Measurements from ENCODE around the gene RTP2.
"Not testable (repeated sequence)": the region's sequence is repeated elsewhere in the genome, so short reads cannot be mapped to it uniquely, and the experiment has no call there.

RTP2 gene

GRCh38 chr3:187709155-187709554 is 6.8 kb upstream of the RTP2 start:
- no peak for DNase-seq

DNA sequence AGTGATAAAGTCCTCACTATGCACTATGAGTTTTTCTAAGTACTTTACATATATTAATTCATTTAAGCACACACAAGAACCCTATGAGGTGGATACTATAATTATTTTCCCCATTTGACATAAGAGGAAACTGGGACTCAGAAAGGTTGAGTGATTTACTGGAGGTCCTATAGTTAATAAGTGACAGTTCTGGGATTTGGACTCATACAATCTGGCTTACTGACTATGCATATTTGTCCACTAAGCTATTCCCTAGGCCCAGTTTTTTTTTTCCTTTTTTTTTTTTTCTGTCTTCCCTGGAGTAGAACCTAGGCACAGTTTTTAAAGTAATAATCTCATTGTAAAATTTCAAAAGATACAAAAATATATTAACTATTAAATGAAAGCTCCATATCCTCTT is 6.3 kb upstream of the RTP2 start:
- DNase-seq, result no peak

- no peak for DNase-seq
Measured at GRCh38 chr3:187706971-187707370, 4.6 kb upstream of the RTP2 start.

GRCh38 chr3:187705164-187705563 is 2.8 kb upstream of the RTP2 start:
- DNase-seq, result no peak

GRCh38 chr3:187700249-187700648 is 2.1 kb downstream of the RTP2 start:
- no peak for DNase-seq

GRCh38 chr3:187698499-187699399 is 3.6 kb downstream of the RTP2 start:
- no peak for DNase-seq

- no peak for DNase-seq
Measured at GRCh38 chr3:187696021-187696420, 6.3 kb downstream of the RTP2 start.

DNA sequence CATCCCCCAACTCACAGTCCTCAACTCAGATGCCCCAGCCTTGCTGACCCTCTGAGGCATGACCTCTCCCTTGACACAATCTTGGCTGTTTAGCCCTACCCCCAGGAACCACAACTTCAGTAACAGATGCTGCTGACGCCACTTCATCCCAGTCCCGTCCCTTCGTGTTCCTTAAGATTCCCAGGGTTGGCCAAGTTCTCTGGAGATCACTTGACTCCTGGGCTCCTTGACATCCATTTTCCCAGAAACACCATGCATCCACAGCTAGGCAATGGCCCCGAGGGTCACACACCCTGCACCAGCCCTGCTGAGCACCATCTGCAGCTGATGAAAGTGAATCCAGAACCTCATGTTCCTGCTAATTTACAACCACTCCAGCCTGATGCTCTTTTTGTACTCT is 6.9 kb downstream of the RTP2 start:
- no peak for DNase-seq

DNA sequence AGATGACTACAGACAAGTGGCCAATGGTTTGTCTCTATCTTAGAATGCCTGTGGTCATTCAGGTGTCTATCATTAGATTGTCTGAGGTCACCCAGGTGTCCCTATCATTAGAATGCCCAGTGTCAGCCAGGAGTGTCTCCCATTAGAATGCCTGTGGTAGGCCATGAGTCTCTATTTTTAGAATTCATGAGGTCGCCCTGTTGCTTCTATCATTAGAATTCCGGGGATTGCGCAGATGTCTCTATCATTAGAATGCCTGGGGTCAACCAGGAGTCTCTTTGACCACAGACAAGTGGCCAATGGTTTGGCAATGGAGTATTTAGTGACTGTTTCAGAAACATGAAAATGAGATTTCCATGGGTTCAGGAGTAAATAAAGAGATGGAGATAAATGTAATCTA is 7.6 kb downstream of the RTP2 start:
- DNase-seq, result no peak

DNA sequence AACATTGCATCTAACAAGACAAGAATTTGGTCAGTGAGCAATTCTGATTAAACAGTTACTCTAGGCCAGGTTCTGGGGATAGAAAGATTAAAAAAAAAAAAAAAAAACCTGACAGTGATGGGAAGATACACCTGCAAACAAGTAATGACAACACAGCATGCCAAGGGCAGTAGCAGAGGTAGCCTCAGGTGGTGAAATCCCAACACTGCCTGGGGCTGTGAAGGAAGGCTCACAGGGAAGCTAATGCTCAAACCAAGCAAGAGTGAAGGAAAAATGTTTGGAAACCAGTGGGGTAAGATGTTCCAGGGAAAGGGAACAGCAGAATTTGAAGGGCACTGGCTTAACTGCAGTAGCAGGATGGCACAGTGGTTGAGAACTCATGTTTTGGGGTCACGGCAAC is 8.9 kb downstream of the RTP2 start:
- no peak for DNase-seq

DNA sequence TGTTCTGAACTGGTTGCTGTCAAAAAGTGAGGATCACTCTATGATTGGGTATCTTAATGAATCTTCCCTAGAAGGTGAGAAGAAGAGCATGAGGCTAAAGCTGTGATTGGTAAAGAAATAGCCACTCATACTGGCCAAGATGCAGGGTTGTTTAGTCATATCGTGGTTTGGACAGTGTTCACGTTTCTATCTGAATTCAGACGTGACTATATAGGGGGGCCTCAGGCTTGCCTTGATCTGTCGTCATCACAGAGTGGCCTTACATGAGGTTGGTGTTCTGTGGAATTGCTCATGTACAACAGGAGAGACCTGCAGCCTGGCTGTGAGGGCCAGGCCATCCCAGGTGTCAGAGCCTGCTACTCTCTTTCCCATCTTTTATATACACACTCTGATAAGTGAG is 12.4 kb downstream of the RTP2 start:
- DNase-seq, result no peak

GRCh38 chr3:187686621-187687273 is 15.6 kb downstream of the RTP2 start:
- DNase-seq, result no peak

- no peak for DNase-seq
Measured at GRCh38 chr3:187685948-187686347, 16.4 kb downstream of the RTP2 start.

DNA sequence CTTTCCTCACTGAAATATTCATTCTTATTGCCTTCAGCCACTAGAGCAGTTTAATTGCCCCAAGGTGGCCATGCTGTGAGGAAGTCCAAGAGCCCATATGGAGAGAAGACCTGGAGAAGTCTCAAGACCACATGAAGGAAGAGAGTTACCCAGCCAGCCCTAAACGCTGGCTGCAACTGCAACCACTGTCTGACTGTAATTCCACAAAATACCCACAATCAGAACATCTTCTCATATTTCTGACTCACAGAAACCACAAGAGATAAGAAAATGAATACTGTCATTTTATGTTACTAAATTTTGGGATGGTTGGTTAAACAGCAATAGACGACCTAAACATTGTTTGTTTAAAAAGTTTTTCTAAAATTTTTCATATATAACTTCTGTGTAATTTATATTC is 17.5 kb downstream of the RTP2 start:
- no peak for DNase-seq

GRCh38 chr3:187684444-187684843 is 17.9 kb downstream of the RTP2 start:
- no peak for DNase-seq

GRCh38 chr3:187681756-187682155 is 20.6 kb downstream of the RTP2 start:
- DNase-seq, result not testable (repeated sequence)

DNA sequence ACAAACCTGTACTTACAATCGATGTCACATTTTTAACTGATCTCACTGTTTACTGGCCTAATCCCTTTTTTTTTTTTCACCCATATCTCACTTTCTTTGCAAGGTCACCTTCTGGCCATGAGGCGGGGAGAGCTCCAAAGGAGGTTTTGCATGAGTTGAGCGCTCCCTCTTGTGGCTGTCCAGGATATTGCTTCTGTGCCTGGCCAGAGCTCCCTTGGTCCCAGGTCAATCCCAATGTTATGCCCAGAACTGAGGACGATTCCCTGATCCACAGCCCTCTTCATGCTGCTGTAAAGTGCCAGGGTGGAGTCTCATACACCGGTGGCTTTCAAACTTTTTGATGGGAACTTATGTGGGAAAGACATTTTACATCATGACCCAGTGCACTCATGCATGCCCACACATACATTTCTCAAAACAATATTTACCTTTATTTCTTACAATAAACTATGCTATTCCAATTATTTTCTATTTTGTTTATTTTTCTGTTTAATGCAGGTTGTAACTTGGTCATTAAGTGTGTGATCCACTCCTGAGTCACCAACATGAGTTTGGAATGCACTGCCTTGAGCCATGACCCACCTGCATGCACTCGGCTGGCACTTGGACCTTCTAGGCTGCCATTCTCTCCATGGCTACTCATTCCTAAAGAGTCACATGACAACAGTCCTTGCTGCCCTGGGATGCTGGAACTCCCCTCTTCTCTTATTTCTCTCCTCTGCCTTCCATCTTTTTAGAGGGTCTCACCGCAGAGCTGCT is 22.5 kb downstream of the RTP2 start:
- peak; percentile 64 for DNase-seq

GRCh38 chr3:187678726-187679268 is 23.6 kb downstream of the RTP2 start:
- peak; percentile 25 for DNase-seq

- DNase-seq, result no peak
Measured at GRCh38 chr3:187677604-187678003, 24.8 kb downstream of the RTP2 start.

GRCh38 chr3:187673012-187673411 is 29.3 kb downstream of the RTP2 start:
- no peak for DNase-seq

- DNase-seq, result no peak
Measured at GRCh38 chr3:187669675-187670504, 32.5 kb downstream of the RTP2 start, which contains the start of gene SST. Gene SST (minus strand): TSS chr3:187670394. CDS start chr3:187670291, 103 bp downstream.

GRCh38 chr3:187667526-187667925 is 34.8 kb downstream of the RTP2 start:
- DNase-seq, result no peak
